ENCODE data around the gene GRB14. TPM values are rescaled to one million over a fixed set of nuclear protein-coding genes. Genes with fewer than 3 reads are reported as not detected.

The GRB14 gene
- total RNA-seq, 2 experiments from 2014 or later: not detected

DNA sequence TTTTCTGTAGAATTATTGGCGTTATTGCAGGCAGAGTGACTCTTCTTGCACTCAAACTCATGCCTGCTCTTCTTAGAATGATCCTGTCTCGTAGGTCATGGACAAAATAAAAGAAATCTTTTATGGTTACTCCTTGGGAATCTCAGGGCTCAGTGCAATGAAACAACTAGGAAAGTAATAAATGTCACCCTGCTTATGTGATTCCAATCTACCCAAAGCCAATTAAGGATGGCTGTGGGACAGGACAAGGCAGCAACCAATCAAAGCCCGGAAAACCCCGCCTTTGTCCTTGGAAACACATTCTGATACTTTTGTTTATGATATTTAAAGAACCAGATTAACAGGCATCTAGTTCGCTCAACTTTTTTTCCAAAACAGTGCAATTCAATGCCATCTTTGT lies 53.0 kb downstream of the GRB14 start:
- no peak for DNase-seq (ENCODE audit: low spot score)
- Histone ChIP-seq H3K79me2 (ENCODE audit: insufficient read depth, low read depth, low read length) (no peaks in the 10 kb centered on the region), H3K4me2 (ENCODE audit: low read length) (no peak overlapping the region), H3K27ac (ENCODE audit: low read depth, low read length, poor library complexity, severe bottlenecking) (no peak overlapping the region), H4K20me1 (ENCODE audit: insufficient read depth, low read length) (no peaks in the 10 kb centered on the region), H2AFZ (ENCODE audit: low read length) (no peak overlapping the region), H3K36me3 (ENCODE audit: insufficient read depth, low read length) (no peaks in the 10 kb centered on the region), H3K4me1 (ENCODE audit: insufficient read depth, low read length, poor library complexity, severe bottlenecking) (no peaks in the 10 kb centered on the region), H3K4me3 (ENCODE audit: low read depth, low read length, poor library complexity, severe bottlenecking) (no peak overlapping the region), H3K9me3 (ENCODE audit: low read length) (no peaks in the 10 kb centered on the region), H3K9me2 (ENCODE audit: insufficient read depth, low read length) (no peaks in the 10 kb centered on the region)
- ChIA-PET POLR2A (no interaction called here), CTCF (ENCODE audit: unreplicated experiment) (no interaction called here)
- intact Hi-C loops (cut with micrococcal nuclease; ENCODE audit: unreplicated experiment): loop anchor here (10.0 kb wide), 1 partner anchor 346 kb away; no protein-coding TSS in a partner anchor
- BruUV-seq (replicated peaks): no TSS peak
- TF ChIP-seq CTCF (conservative IDR thresholded peaks at IDR 0.05; ENCODE audit: low read length): no peak
- TF ChIP-seq EZH2phosphoT487 (IDR thresholded peaks at IDR 0.05; ENCODE audit: borderline replicate concordance, low read depth, low read length): no peak

GRCh38 chr2:164567335-164567989 lies 53.8 kb downstream of the GRB14 start:
- no peaks in the 10 kb centered on the region for H3K9me2 ChIP-seq (ENCODE audit: insufficient read depth, low read length)
- H4K20me1 ChIP-seq (ENCODE audit: insufficient read depth, low read length): no peaks in the 10 kb centered on the region
- ChIA-PET POLR2A (no interaction called here), CTCF (ENCODE audit: unreplicated experiment) (no interaction called here)
- no peak overlapping the region for H2AFZ ChIP-seq (ENCODE audit: low read length)
- no peaks in the 10 kb centered on the region for H3K4me1 ChIP-seq (ENCODE audit: insufficient read depth, low read length, poor library complexity, severe bottlenecking)
- no peaks in the 10 kb centered on the region for H3K9me3 ChIP-seq (ENCODE audit: low read length)
- no TSS peak for BruUV-seq (replicated peaks)
- no peaks in the 10 kb centered on the region for H3K36me3 ChIP-seq (ENCODE audit: insufficient read depth, low read length)
- TF ChIP-seq EZH2phosphoT487 (IDR thresholded peaks at IDR 0.05; ENCODE audit: borderline replicate concordance, low read depth, low read length): no peak
- no peak for TF ChIP-seq CTCF (conservative IDR thresholded peaks at IDR 0.05; ENCODE audit: low read length)
- no peak overlapping the region for H3K27ac ChIP-seq (ENCODE audit: low read depth, low read length, poor library complexity, severe bottlenecking)
- no peak for DNase-seq (ENCODE audit: low spot score)
- no peak overlapping the region for H3K4me2 ChIP-seq (ENCODE audit: low read length)
- H3K4me3 ChIP-seq (ENCODE audit: low read depth, low read length, poor library complexity, severe bottlenecking): no peak overlapping the region
- intact Hi-C loops (cut with micrococcal nuclease; ENCODE audit: unreplicated experiment): loop anchor here (10.0 kb wide), 1 partner anchor 347 kb away; no protein-coding TSS in a partner anchor
- no peaks in the 10 kb centered on the region for H3K79me2 ChIP-seq (ENCODE audit: insufficient read depth, low read depth, low read length)

DNA sequence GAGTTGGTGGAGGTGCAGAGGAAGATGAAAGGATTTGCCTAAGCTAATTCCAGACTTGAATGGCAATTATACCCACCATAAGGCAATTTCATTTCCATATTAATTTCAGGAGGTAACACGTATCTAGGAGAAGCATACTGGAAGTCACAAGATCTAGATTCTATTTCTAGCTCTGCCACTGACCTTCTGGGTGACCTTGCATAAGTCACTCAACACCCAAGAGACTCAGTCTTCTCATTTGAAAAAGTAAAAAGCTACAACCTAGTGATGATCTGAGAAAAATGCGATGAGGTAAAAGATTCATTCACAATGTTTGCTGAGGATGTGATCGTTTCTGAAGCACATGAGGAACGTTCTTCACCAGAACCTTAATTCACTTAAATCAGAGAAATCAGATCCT lies 55.9 kb downstream of the GRB14 start:
- Histone ChIP-seq H3K36me3 (ENCODE audit: insufficient read depth, low read length) (no peaks in the 10 kb centered on the region), H3K4me3 (ENCODE audit: low read depth, low read length, poor library complexity, severe bottlenecking) (no peak overlapping the region), H4K20me1 (ENCODE audit: insufficient read depth, low read length) (no peaks in the 10 kb centered on the region), H3K9me2 (ENCODE audit: insufficient read depth, low read length) (no peaks in the 10 kb centered on the region), H3K4me1 (ENCODE audit: insufficient read depth, low read length, poor library complexity, severe bottlenecking) (no peaks in the 10 kb centered on the region), H3K4me2 (ENCODE audit: low read length) (no peak overlapping the region), H3K9me3 (ENCODE audit: low read length) (no peaks in the 10 kb centered on the region), H3K27ac (ENCODE audit: low read depth, low read length, poor library complexity, severe bottlenecking) (no peak overlapping the region), H2AFZ (ENCODE audit: low read length) (no peak overlapping the region), H3K79me2 (ENCODE audit: insufficient read depth, low read depth, low read length) (no peaks in the 10 kb centered on the region)
- ChIA-PET CTCF (ENCODE audit: unreplicated experiment) (no interaction called here), POLR2A (no interaction called here)
- intact Hi-C loops (cut with micrococcal nuclease; ENCODE audit: unreplicated experiment): loop anchor here (10.0 kb wide), 1 partner anchor 349 kb away; no protein-coding TSS in a partner anchor
- no peak for DNase-seq (ENCODE audit: low spot score)
- no peak for TF ChIP-seq CTCF (conservative IDR thresholded peaks at IDR 0.05; ENCODE audit: low read length)
- no TSS peak for BruUV-seq (replicated peaks)
